HG03159 (cell line): ENCODE measurements around the gene TPCN2.

Source experiments
- ATAC-seq: cut with Tn5 transposase; IDR thresholded peaks from one replicate; pipeline ENCODE4 v1.9.1; 2021; ENCODE audit warnings: mild to moderate bottlenecking, moderate library complexity; ENCODE audit not compliant: unreplicated experiment

The TPCN2 gene

GRCh38 chr11:69108030-69108429 is 59.3 kb downstream of the TPCN2 start:
- ATAC-seq = no peak

- no peak for ATAC-seq
Observed at GRCh38 chr11:69108559-69108958, 59.8 kb downstream of the TPCN2 start.

- no peak for ATAC-seq
Observed at GRCh38 chr11:69109101-69109500, 60.4 kb downstream of the TPCN2 start.

- ATAC-seq = no peak
Observed at GRCh38 chr11:69110451-69110850, 61.7 kb downstream of the TPCN2 start.

GRCh38 chr11:69111624-69112542 is 63.2 kb downstream of the TPCN2 start:
- no peak for ATAC-seq

DNA sequence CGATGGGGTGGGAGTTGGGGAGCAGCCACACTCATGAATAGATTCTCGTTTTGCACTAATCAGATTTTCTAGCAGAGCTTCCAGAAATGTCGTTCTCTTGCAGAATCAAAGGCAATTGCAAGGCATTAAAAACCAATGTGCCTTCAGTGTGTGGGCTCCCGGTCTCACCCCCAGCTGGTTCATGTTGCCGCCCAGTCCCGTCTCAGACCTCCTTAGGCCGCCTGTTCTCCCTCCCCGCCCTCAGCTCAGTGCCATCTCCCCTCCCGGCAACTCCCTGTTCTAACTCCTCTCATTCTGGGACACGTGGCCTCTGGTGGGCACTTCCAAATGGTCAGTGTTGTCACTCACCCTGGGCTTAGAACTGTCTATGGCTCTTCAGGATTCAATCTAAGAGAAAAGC is 64.5 kb downstream of the TPCN2 start:
- no peak for ATAC-seq

DNA sequence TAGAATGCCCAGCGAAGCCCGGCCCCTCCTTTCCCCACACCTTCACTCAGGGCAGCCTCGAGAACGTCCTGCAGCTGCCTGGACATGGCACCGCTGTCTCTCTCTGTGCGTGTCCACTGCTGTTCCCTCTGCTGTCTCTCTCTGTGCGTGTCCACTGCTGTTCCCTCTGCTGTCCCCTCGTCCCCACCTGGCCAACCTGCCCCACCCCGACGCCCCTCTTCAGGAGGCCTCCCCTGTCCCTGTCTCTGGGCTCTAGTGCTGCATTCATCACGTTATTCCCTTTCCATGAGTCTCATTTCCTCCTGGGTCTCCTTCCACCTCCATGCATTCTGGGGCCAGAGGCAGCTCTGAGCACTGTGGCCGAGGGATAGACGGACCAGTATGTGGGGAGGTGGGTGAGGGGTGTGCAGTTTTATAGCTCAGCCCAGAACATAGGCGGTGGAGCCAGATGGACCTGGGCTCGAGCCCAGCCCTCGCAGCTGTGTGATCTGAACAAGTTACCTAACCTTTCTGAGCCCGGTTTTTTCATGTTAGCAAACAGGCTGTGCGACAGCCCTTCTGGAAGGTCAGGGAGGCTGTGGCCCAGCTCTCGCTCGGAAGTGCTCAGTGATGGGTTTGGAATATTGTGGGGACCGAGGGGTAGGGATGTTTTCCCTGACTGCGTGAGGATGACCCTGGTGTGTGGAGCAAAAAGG is 65.1 kb downstream of the TPCN2 start:
- ATAC-seq = no peak

- no peak for ATAC-seq
Observed at GRCh38 chr11:69114362-69114761, 65.6 kb downstream of the TPCN2 start.

- ATAC-seq = no peak
Observed at GRCh38 chr11:69114811-69115523, 66.2 kb downstream of the TPCN2 start.

DNA sequence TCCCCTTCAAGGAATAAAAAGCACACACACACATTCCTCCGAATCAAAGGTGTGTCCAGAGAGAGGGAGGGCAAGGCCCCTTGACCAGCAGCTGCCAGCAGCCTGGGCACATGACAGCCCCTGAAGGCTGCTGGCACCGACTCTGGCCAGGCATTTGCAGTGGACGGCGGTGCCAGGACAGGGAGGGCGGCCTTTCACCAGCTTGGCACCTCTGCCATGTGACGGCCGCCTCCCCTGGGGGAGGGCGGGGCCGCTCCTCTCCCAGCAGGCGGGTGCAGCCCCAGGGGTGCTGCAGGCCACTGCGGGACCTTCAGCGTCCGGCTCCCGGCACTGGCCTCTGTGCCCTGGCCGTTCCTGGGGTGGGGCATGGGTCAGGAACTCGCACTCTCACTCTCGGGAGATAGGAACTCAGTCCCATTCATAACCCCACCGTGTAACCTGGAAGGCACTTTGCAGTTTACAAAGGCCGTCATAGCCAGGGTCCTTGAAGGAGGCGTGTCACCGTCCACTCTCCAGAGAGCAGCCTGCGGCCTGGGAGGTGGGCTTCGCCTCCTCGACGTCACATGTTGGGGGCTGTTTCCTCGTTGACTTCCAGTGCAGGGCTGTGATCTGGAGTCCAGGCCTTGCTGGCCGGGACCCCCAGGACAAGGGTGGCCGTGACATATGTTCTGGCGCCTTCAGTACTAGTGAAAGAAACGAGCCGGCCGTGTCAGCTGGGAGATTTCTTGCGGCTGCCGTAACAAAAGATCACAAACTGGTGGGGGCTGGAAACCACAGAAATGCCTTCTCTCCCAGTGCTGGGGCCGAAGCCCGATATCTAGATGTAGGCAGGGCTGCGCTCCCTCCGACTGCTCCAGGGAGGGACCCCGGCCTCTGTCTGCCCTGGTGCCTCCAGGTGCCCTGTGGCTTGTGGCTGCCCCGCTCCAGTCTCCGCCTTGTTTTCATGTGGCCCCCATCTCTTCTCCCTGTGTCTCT is 67.1 kb downstream of the TPCN2 start:
- ATAC-seq = no peak

DNA sequence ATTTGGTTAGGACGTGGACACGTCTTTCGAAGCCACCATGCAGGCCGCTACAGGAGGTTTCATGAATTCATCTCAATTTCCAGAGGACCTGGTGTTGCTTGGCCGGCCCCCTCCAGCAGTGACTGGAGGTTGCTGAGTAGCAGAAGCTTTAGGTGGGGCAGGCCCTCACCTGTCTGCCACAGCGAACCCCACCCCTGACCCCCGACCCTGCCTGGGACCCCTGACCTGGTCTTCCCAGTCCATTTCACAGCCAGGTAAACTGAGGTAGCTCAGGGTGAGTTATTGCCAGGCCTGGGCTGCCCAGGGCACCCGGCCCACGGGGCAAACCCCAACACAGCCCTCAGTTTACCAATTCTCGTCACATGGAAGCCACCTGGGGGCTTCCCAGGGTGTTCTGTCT is 67.9 kb downstream of the TPCN2 start:
- no peak for ATAC-seq

GRCh38 chr11:69119190-69119589 is 70.5 kb downstream of the TPCN2 start:
- ATAC-seq = no peak

DNA sequence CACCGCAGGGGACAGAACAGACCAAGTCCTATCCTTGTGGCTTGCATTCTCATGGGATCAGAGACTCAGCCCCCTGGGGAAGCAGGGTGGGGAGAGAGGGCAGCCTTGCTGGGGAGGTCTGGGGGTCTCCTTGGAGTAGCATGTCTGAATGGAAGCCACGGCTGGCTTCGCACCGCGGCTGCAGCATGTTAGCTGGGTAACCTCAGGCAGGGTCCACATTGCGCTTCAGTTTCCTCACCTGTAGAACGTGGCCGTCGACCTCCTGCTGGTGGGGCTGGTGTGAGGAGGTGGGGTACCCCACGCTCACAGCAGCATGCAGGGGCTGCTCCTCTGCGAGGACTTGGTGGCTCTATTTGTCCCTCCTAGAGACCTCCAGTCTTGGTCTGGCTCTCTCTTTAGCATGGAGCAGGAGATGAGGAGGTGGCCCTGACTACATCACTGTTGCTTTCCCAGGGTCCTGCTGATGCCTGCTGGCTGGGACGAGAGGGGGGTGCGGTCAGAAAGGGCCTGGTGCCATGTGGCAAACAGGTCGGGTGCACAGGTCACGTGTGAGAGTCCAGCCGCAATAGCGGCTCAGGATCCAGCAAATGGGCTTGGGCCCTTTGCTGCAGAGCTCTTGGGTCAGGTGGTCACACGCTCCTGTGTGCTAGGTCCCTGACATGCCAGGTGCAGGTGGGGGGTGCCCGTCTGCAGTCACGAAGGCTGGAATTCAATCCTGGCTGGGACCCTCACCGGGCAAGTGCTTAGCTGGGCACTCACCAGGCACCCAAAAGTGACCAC is 71.6 kb downstream of the TPCN2 start:
- ATAC-seq = no peak

- no peak for ATAC-seq
Observed at GRCh38 chr11:69121021-69121420, 72.3 kb downstream of the TPCN2 start.

GRCh38 chr11:69121621-69122325 is 73.0 kb downstream of the TPCN2 start:
- ATAC-seq = no peak

GRCh38 chr11:69122326-69122629 is 73.5 kb downstream of the TPCN2 start:
- ATAC-seq = no peak

DNA sequence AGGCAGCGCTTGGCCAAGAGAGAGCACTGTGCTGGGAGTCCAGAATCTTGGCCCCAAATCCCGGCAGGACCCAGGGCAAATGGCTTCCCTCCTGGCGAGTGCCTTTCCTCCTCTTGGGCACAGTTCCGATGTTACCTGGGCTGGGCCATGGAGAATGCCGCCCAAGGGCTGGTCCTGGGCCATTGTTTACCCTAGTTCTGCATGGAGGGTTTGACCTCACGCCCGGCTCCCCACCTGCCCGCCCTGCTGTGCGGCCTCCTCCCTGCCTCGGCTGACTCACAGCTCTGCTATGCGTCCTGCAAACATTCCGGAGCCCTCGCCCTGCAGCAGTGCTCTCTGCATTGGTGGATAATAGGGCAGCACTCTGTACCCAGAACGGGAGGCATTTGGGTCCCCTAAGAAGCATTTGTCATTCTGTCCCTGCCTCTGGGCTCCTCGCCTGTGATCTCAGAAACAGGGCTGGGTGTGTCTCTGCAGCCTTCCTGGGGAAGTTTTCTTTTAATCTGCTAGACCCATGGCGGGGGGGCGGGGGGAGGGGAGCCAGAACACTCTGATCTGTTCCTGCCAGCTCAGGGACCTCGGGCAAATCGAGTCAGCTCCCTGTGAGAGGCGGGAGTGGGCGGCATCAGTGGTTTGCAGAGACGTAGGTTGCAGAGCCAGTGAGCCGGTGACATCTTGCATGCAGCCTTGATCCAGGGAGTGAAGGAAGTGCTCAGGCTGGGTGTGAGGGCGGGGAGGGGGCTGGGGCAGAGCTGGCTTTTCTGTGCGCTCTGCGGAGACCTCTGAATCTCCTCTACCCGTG is 74.1 kb downstream of the TPCN2 start:
- no peak for ATAC-seq
